GM12864 (cell line): ENCODE measurements around the gene MANBA.
A peak's percentile ranks its signal among the peaks of the same experiment; 100 is the strongest.

ENCODE experiments used
- DNase-seq: peaks from one replicate; pipeline ENCODE4 v3.0.0-alpha.2; 2011; ENCODE audit warnings: low read depth
- H3K4me3 ChIP-seq: 2 replicates; pipeline ENCODE4 v1.5.1; 2011; ENCODE audit warnings: mild to moderate bottlenecking, low read depth, low read length, control low read depth
- CTCF ChIP-seq: IDR thresholded peaks from 2 replicates; pipeline ENCODE4 v1.5.1; 2011; ENCODE audit warnings: low read depth, mild to moderate bottlenecking, moderate library complexity, low read length, control low read depth, inconsistent platforms; ENCODE audit errors: missing control alignments

The MANBA gene

GRCh38 chr4:102606261-102606660 lies 154.5 kb downstream of the MANBA start:
- H3K4me3 ChIP-seq, result no peak overlapping the region
- no peak for TF ChIP-seq CTCF
- DNase-seq, result no peak

GRCh38 chr4:102604222-102604940 lies 156.4 kb downstream of the MANBA start:
- no peak for DNase-seq

GRCh38 chr4:102601586-102602227 lies 159.1 kb downstream of the MANBA start:
- no peak for TF ChIP-seq CTCF
- no peak for DNase-seq
- no peak overlapping the region for H3K4me3 ChIP-seq

More at GRCh38 chr4:102604222-102604940, 156.4 kb downstream of the MANBA start:
- no peak overlapping the region for H3K4me3 ChIP-seq
- TF ChIP-seq CTCF, result peak; percentile 12

- no peak for TF ChIP-seq CTCF
- H3K4me3 ChIP-seq, result no peak overlapping the region
- no peak for DNase-seq
Measured at GRCh38 chr4:102600689-102601088, 160.1 kb downstream of the MANBA start.

- DNase-seq, result no peak
- H3K4me3 ChIP-seq, result no peak overlapping the region
- no peak for TF ChIP-seq CTCF
Measured at GRCh38 chr4:102599886-102600285, 160.9 kb downstream of the MANBA start.

GRCh38 chr4:102599455-102599854 lies 161.3 kb downstream of the MANBA start:
- TF ChIP-seq CTCF, result no peak
- H3K4me3 ChIP-seq, result no peak overlapping the region
- no peak for DNase-seq
